GM23248 (cell line): ENCODE measurements around the gene TEX29. TPM values are rescaled to one million over a fixed set of nuclear protein-coding genes. Genes with fewer than 3 reads are reported as not detected.

Source experiments
- DNase-seq: peaks from one replicate; pipeline ENCODE4 v3.0.0-alpha.2; 2015
- H2AFZ ChIP-seq: fragments of 200-600 bp; sonication (generic); 2 replicates; pipeline ENCODE4 v1.6.1; 2016; ENCODE audit warnings: antibody characterized with exemption
- H3F3A ChIP-seq: fragments of 200-600 bp; sonication (generic); 2 replicates; pipeline ENCODE4 v1.6.1; 2016; ENCODE audit warnings: mild to moderate bottlenecking, antibody characterized with exemption, mixed run types; ENCODE audit not compliant: insufficient read depth
- H3K27ac ChIP-seq: fragments of 200-600 bp; sonication (generic); 2 replicates; pipeline ENCODE4 v1.5.1; 2016; ENCODE audit warnings: mild to moderate bottlenecking
- H3K27me3 ChIP-seq: fragments of 200-600 bp; sonication (generic); replicated peaks from 2 replicates; pipeline ENCODE4 v1.6.1; 2016; ENCODE audit warnings: mild to moderate bottlenecking; ENCODE audit not compliant: insufficient read depth
- H3K36me3 ChIP-seq: fragments of 200-600 bp; sonication (generic); 2 replicates; pipeline ENCODE4 v1.6.1; 2016; ENCODE audit warnings: low read depth, mild to moderate bottlenecking
- H3K4me1 ChIP-seq: fragments of 200-600 bp; sonication (generic); 2 replicates; pipeline ENCODE4 v1.6.1; 2016; ENCODE audit warnings: mild to moderate bottlenecking; ENCODE audit not compliant: insufficient read depth
- H3K4me2 ChIP-seq: fragments of 200-600 bp; sonication (generic); one replicate; pipeline ENCODE4 v1.6.1; 2016; ENCODE audit warnings: mild to moderate bottlenecking; ENCODE audit not compliant: unreplicated experiment
- H3K4me3 ChIP-seq: fragments of 200-600 bp; sonication (generic); 2 replicates; pipeline ENCODE4 v1.5.1; 2016; ENCODE audit warnings: mild to moderate bottlenecking
- H3K79me2 ChIP-seq: fragments of 200-600 bp; sonication (generic); 2 replicates; pipeline ENCODE4 v1.6.1; 2016; ENCODE audit warnings: mild to moderate bottlenecking; ENCODE audit not compliant: insufficient read depth
- H3K9ac ChIP-seq: fragments of 200-600 bp; sonication (generic); 2 replicates; pipeline ENCODE4 v1.6.1; 2016; ENCODE audit warnings: mild to moderate bottlenecking
- H3K9me2 ChIP-seq: fragments of 200-600 bp; sonication (generic); 2 replicates; pipeline ENCODE4 v1.6.1; 2016; ENCODE audit warnings: mixed run types, mild to moderate bottlenecking, moderate library complexity; ENCODE audit not compliant: insufficient read depth
- H3K9me3 ChIP-seq: fragments of 200-600 bp; sonication (generic); one replicate; pipeline ENCODE4 v1.6.1; 2017; ENCODE audit warnings: low read depth
- H4K20me1 ChIP-seq: fragments of 200-600 bp; sonication (generic); 2 replicates; pipeline ENCODE4 v1.6.0; 2016; ENCODE audit not compliant: insufficient read depth
- EZH2 ChIP-seq: fragments of 200-600 bp; sonication (generic); IDR thresholded peaks from 2 replicates; pipeline ENCODE4 v1.6.1; 2018; ENCODE audit warnings: antibody characterized with exemption, mild to moderate bottlenecking; ENCODE audit not compliant: insufficient read depth, poor library complexity, severe bottlenecking
- EZH2phosphoT487 ChIP-seq: fragments of 200-600 bp; sonication (generic); IDR thresholded peaks from 2 replicates; pipeline ENCODE4 v1.6.1; 2018; ENCODE audit warnings: antibody characterized with exemption, moderate library complexity, mild to moderate bottlenecking, low read depth; ENCODE audit not compliant: insufficient read depth
- WGBS, 2 experiments: methylation state at CpG; one replicate each; pipeline ENCODE4 v1.1.6; 2015 to 2017; ENCODE audit warnings: low lambda C conversion rate in 2 of 2, low coverage in 1 of 2; ENCODE audit errors: missing lambda C conversion rate in 2 of 2; 5-methylcytosine and 5-hydroxymethylcytosine counted together
- in situ Hi-C: fragments of 300-500 bp; cut with MboI; formaldehyde crosslinking; loops from 2 replicates; pipeline ENCODE4 v1.15.0; 2020
- polyA plus RNA-seq: library from polyadenylated mRNA; unstranded; fragments of >200 nt; fragmentation: Nextera tagmentation; extraction: Ambion mirVana; gene quantifications from 2 replicates; pipeline ENCODE4 v1.2.1, GENCODE V29; 2016
- total RNA-seq: library from RNA; depleted of rRNA; stranded (reverse); fragments of >200 nt; shearing (Covaris generic); gene quantifications from 2 replicates; pipeline ENCODE4 v1.2.3, GENCODE V29; 2014

TEX29 gene
- total and polyA plus RNA-seq, 2 experiments from 2014 or later, result 0.75 TPM; not detected in 1

DNA sequence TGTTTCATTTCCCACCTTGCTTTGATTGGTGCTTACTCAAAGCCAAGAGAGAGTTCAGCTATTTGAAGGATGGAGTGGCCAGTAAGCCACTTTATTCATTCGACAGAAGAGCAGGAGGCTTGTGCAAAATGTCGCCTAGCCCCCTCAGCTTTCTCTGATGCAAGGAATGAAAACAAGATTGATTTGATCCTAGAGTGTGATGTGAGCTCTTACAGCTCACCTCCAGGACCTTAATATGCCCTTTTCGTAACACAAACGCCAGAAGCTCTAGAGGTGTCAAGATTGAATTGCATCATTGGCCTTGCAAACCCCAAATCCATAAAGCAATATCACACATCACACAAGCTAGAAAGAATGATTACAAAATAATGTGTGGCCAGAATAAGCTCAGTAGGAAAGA lies 36.4 kb downstream of the TEX29 start:
- in situ Hi-C loops, result no loop called here

GRCh38 chr13:111359237-111359915 lies 38.9 kb downstream of the TEX29 start:
- in situ Hi-C loops, result no loop called here
- H3K79me2 ChIP-seq, result no peaks in the 10 kb centered on the region
- no peak overlapping the region for H3K4me2 ChIP-seq
- peak; percentile 34 for DNase-seq
- H2AFZ ChIP-seq, result no peak overlapping the region
- H3K36me3 ChIP-seq, result no peaks in the 10 kb centered on the region
- no peaks in the 10 kb centered on the region for H3F3A ChIP-seq
- no peak overlapping the region for H3K4me3 ChIP-seq
- no peak overlapping the region for H3K27ac ChIP-seq
- H3K4me1 ChIP-seq, result no peaks in the 10 kb centered on the region
- no peaks in the 10 kb centered on the region for H3K9me2 ChIP-seq
- TF ChIP-seq EZH2phosphoT487 (no peak), EZH2 (no peak)
- H4K20me1 ChIP-seq, result no peaks in the 10 kb centered on the region
- H3K27me3 ChIP-seq, result peaks cover 45% of the 10 kb centered on the region
- no peaks in the 10 kb centered on the region for H3K9me3 ChIP-seq
- 28 to 29% methylated on average over 11 of the region's 11 CpGs for WGBS, 2 experiments
- H3K9ac ChIP-seq, result no peak overlapping the region

More for the DNA sequence above, 36.4 kb downstream of the TEX29 start:
- no peak for TF ChIP-seq EZH2
- no peak for TF ChIP-seq EZH2phosphoT487
- Histone ChIP-seq H3K4me3 (no peak overlapping the region), H3K9ac (no peak overlapping the region), H3K27me3 (peaks cover 29% of the 10 kb centered on the region), H3K9me2 (no peaks in the 10 kb centered on the region), H3K4me2 (no peak overlapping the region), H3K4me1 (no peaks in the 10 kb centered on the region), H3K36me3 (no peaks in the 10 kb centered on the region), H3K9me3 (no peaks in the 10 kb centered on the region), H3K79me2 (no peaks in the 10 kb centered on the region), H3F3A (no peaks in the 10 kb centered on the region), H3K27ac (no peak overlapping the region), H2AFZ (no peak overlapping the region), H4K20me1 (no peaks in the 10 kb centered on the region)
- WGBS, 2 experiments, result 50 to 52% methylated on average over 4 of the region's 4 CpGs
- no peak for DNase-seq

DNA sequence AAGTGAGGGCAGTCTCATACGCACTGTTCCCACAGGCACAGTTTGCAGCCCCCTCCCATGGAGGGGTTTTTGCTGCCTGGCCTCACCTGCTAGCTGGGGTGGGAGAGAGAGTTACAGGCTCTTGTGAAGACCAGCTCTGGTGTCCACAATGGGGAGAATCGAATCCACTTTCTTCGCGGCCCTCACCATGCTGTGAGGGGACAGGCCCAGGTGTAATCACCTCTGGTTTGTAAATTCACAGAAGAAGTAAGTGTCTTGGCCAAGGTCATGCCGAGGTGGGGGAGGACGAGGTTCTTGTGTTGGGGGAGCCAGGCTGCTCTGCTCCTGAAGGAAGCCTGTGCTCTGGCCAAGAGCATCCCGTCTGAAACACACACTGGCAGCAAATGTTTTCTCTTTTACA lies 39.5 kb downstream of the TEX29 start:
- Histone ChIP-seq H3K9me2 (no peaks in the 10 kb centered on the region), H3K79me2 (no peaks in the 10 kb centered on the region), H3K9me3 (no peaks in the 10 kb centered on the region), H3K36me3 (no peaks in the 10 kb centered on the region), H3K4me1 (no peaks in the 10 kb centered on the region), H2AFZ (no peak overlapping the region), H3K27ac (no peak overlapping the region), H3K27me3 (peaks cover 42% of the 10 kb centered on the region), H3K9ac (no peak overlapping the region), H3K4me2 (no peak overlapping the region), H3F3A (no peaks in the 10 kb centered on the region), H3K4me3 (no peak overlapping the region), H4K20me1 (no peaks in the 10 kb centered on the region)
- in situ Hi-C loops, result no loop called here
- TF ChIP-seq EZH2 (no peak), EZH2phosphoT487 (no peak)
- WGBS, 2 experiments, result 46% methylated on average over 7 of the region's 7 CpGs
- DNase-seq, result no peak

GRCh38 chr13:111360452-111360851 lies 40.0 kb downstream of the TEX29 start:
- no peaks in the 10 kb centered on the region for H3K79me2 ChIP-seq
- TF ChIP-seq EZH2 (no peak), EZH2phosphoT487 (no peak)
- peaks cover 40% of the 10 kb centered on the region for H3K27me3 ChIP-seq
- 40 to 46% methylated on average over 9 of the region's 9 CpGs for WGBS, 2 experiments
- H4K20me1 ChIP-seq, result no peaks in the 10 kb centered on the region
- in situ Hi-C loops, result no loop called here
- no peaks in the 10 kb centered on the region for H3K36me3 ChIP-seq
- no peak overlapping the region for H3K4me3 ChIP-seq
- no peak overlapping the region for H3K4me2 ChIP-seq
- H3F3A ChIP-seq, result no peaks in the 10 kb centered on the region
- H3K9me2 ChIP-seq, result no peaks in the 10 kb centered on the region
- no peaks in the 10 kb centered on the region for H3K4me1 ChIP-seq
- H3K9me3 ChIP-seq, result no peaks in the 10 kb centered on the region
- no peak overlapping the region for H3K9ac ChIP-seq
- DNase-seq, result no peak
- H2AFZ ChIP-seq, result no peak overlapping the region
- H3K27ac ChIP-seq, result no peak overlapping the region
